Skeletal muscle tissue (tissue), 4 donors: ENCODE measurements around the gene PRKCH. TPM values are rescaled to one million over a fixed set of nuclear protein-coding genes. Genes with fewer than 3 reads are reported as not detected.
A peak's percentile ranks its signal among the peaks of the same experiment; 100 is the strongest.

Source experiments
- H3K27ac ChIP-seq: one replicate; pipeline ENCODE4 v1.7.0; 2013; ENCODE audit warnings: mild to moderate bottlenecking, low read depth, low read length, inconsistent platforms
- H3K27me3 ChIP-seq, 3 donors: one replicate each; pipeline ENCODE4 v1.7.0; 2013; ENCODE audit warnings: low read length in 3 of 3; ENCODE audit not compliant: control insufficient read depth in 3 of 3, insufficient read depth in 3 of 3
- H3K36me3 ChIP-seq, 3 donors: one replicate each; pipeline ENCODE4 v1.7.0; 2013; ENCODE audit warnings: low read length in 3 of 3; ENCODE audit not compliant: control insufficient read depth in 3 of 3, insufficient read depth in 3 of 3
- H3K4me1 ChIP-seq, 3 donors: one replicate each; pipeline ENCODE4 v1.7.0; 2013; ENCODE audit warnings: low read length in 3 of 3, mild to moderate bottlenecking in 3 of 3; ENCODE audit not compliant: control insufficient read depth in 3 of 3, insufficient read depth in 3 of 3
- H3K4me3 ChIP-seq, 3 donors: one replicate each; pipeline ENCODE4 v1.7.0; 2013; ENCODE audit warnings: low read length in 3 of 3
- H3K9ac ChIP-seq, 3 donors: one replicate each; pipeline ENCODE4 v1.7.0; 2013; ENCODE audit warnings: low read length in 3 of 3, mild to moderate bottlenecking in 3 of 3, moderate library complexity in 2 of 3, low read depth in 1 of 3
- H3K9me3 ChIP-seq, 3 donors: one replicate each; pipeline ENCODE4 v1.7.0; 2013; ENCODE audit warnings: low read length in 3 of 3; ENCODE audit not compliant: control insufficient read depth in 3 of 3
- total RNA-seq: library from RNA; depleted of rRNA; stranded (reverse); fragments of >200 nt; gene quantifications from one replicate; pipeline ENCODE4 v1.2.3, GENCODE V29; 2014
- donor health status: Osteomylitis.

The PRKCH gene
- total RNA-seq, 1 donor from 2014 or later: 32.4 TPM

DNA sequence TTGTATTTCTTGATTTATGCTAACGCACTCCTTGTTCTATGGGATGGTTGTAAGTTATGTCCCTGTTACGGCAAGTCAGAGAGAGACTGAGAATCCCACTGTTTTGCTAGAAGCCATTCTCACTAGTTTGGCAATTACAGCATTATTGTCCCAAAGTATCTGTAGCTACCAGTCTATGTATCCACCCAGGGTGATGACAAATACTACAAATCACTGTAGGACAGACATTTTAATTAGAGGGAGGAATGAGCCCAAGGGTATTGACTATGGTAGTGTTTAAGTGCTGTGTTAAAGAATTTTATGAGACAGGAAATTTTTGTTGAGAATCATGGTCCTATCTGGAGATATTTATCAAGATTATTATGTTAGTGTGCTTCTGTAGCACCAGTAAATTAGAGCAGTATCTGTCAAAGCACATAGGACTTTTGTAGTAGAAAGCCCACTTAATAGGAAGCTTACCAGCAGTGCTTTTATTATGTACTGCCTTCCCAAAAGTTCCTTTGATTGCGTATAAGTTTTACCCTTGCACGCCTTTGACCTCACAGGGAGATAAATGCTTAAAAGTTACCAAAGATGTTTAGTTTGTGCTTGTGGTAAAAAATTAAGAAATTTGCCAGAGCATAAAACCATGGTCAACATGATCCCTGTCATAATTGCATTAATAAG is 10.7 kb downstream of the PRKCH start:
- Histone ChIP-seq H3K27ac (no peak overlapping the region), H3K4me1 (peaks cover 0 to under 1% (median 0%) of the 10 kb centered on the region in 3 donors), H3K27me3 (no peaks in the 10 kb centered on the region), H3K9me3 (no peaks in the 10 kb centered on the region), H3K9ac (no peak overlapping the region), H3K36me3 (no peaks in the 10 kb centered on the region), H3K4me3 (no peak overlapping the region)

DNA sequence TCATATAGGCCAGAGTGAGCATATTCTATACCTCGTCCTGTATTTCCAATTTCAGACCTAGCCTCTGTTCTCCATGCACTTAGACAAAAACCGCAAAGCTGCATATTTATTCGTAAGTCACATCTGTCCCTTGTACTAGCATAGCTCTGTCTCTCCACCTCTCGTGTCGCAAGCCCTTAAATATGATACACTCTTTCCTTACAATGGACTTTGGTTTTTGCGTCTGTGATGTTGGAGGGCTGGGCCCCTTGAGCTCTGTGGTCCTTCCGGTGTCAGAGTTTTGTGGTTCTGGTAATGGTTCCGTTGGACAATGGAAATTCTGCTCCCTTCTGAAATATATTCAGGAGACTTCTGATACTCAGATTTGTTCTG is 11.3 kb downstream of the PRKCH start:
- no peaks in the 10 kb centered on the region for H3K27me3 ChIP-seq
- no peaks in the 10 kb centered on the region for H3K9me3 ChIP-seq
- no peaks in the 10 kb centered on the region for H3K4me1 ChIP-seq
- H3K27ac ChIP-seq: no peak overlapping the region
- no peak overlapping the region for H3K9ac ChIP-seq
- no peaks in the 10 kb centered on the region for H3K36me3 ChIP-seq
- H3K4me3 ChIP-seq: no peak overlapping the region

DNA sequence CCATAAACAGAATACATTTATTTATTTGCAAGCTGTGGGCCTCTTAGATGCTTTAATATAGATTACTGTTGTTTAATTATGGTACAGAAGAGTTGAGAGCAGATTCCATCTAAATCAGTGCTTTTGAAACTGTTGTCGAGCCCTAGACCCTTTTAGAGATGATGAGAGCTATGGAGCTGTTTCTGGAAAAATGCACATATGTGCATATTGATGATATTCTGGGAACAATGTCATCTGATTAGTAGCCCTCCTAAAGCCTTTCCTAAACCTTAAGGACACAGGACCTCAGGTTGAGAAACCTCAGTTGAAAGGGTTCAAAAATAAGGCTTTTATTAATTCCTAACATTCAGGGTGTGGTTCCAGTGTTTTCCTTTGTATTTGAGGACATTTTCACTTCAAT is 11.7 kb downstream of the PRKCH start:
- no peaks in the 10 kb centered on the region for H3K4me1 ChIP-seq
- H3K9me3 ChIP-seq: no peaks in the 10 kb centered on the region
- no peaks in the 10 kb centered on the region for H3K36me3 ChIP-seq
- no peak overlapping the region for H3K9ac ChIP-seq
- no peak overlapping the region for H3K4me3 ChIP-seq
- H3K27me3 ChIP-seq: no peaks in the 10 kb centered on the region
- H3K27ac ChIP-seq: no peak overlapping the region

DNA sequence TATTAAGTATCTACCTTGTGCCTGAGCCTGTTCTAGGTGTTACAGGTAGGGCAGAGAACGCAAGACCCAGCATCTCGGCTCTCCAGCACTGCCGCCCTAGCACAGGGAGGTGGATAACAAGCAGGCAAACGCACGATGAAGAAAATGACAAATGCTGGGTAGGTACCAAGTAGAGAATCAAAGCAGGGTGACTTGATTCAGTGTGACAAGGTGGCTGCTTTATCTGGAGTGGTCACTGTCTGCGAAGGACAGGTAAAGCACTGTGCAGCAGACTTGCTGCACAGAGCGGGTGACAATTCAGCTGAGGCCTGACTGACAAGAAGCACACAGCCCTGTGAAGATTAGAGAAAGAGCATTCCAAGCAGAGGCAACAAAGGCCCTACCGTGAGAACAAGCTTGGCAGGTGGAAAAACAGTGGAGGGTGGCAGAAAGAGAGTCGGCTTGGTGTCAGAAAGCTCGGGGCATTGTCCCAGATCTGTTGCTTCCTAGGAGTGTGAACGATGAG is 12.9 kb downstream of the PRKCH start:
- H3K27ac ChIP-seq: no peak overlapping the region
- H3K9ac ChIP-seq: no peak overlapping the region
- no peaks in the 10 kb centered on the region for H3K27me3 ChIP-seq
- H3K9me3 ChIP-seq: no peaks in the 10 kb centered on the region
- no peaks in the 10 kb centered on the region for H3K4me1 ChIP-seq
- no peak overlapping the region for H3K4me3 ChIP-seq
- no peaks in the 10 kb centered on the region for H3K36me3 ChIP-seq

DNA sequence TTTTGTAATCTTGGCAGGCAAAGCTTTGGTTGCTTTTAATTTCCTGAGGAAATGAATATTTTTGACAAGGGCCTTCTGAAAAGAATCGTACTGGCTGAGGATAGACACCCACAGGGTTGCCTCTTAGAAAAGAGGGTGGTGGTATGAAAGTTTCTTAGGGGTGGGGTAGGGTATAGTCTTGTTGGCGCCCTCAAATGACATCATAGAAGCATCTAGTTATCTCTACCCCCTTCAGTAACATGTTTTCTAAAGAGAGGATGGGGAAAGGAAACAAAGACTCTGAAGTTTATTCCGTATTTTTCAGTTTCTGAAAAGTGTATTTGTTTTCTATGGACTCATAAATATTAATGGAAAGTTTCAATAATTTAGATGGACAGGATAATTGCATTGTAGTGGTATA is 13.7 kb downstream of the PRKCH start:
- H3K9ac ChIP-seq: no peak overlapping the region
- H3K36me3 ChIP-seq: no peaks in the 10 kb centered on the region
- no peak overlapping the region for H3K27ac ChIP-seq
- H3K27me3 ChIP-seq: no peaks in the 10 kb centered on the region
- no peak overlapping the region for H3K4me3 ChIP-seq
- no peaks in the 10 kb centered on the region for H3K4me1 ChIP-seq
- no peaks in the 10 kb centered on the region for H3K9me3 ChIP-seq

DNA sequence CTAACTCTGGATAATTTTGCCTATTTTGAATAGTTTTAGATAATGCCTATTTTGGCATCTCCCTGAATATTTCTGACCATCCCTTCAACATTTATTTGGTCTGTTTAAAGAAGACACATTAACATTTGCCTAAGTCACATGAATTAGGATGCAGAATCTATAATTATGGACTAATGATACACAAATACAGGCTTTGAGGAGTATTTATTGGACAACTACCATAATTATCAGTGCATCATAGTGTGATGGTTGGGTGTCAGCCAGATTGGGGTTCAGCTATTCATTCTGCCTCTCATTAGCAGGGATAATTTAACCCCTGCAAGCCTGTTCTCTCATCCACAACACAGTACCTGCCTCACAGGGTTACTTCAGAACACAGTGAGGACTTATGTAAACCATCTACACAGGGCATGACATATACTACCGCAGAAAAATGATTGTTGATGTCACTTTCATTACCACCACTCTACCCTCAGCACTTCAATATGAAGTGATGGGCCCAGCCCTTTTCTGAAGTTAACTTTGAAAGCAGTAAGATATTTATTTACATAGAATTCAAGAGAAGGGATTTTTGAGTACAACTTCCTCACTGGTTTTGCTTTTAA is 14.4 kb downstream of the PRKCH start:
- no peak overlapping the region for H3K4me3 ChIP-seq
- H3K9ac ChIP-seq: no peak overlapping the region
- no peak overlapping the region for H3K27ac ChIP-seq
- no peaks in the 10 kb centered on the region for H3K4me1 ChIP-seq
- H3K36me3 ChIP-seq: no peaks in the 10 kb centered on the region
- no peaks in the 10 kb centered on the region for H3K27me3 ChIP-seq
- no peaks in the 10 kb centered on the region for H3K9me3 ChIP-seq

DNA sequence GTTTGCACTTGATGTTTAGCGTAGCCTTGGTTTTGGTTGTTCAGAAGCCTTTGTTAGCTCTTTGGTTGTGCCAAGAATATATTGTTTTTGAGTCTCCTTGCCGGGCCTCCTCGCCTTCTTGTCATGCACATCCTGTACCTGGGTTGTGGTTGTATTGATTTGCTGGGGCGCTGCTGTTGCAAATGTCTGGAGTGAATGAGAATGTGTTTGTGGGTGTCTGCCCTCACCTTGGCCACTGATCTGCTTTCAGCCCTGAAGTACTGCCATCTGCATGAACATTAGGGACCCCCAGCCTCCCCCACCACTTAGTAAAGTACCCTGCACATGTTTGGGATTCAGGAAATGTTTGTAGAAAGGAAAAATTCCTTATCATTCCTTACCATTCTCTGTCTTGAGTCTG is 16.5 kb downstream of the PRKCH start:
- no peaks in the 10 kb centered on the region for H3K9me3 ChIP-seq
- H3K27me3 ChIP-seq: no peaks in the 10 kb centered on the region
- H3K27ac ChIP-seq: no peak overlapping the region
- no peaks in the 10 kb centered on the region for H3K36me3 ChIP-seq
- no peak overlapping the region for H3K4me3 ChIP-seq
- H3K4me1 ChIP-seq: peaks cover 3 to 10% (median 7%) of the 10 kb centered on the region in 3 donors
- H3K9ac ChIP-seq: no peak overlapping the region

DNA sequence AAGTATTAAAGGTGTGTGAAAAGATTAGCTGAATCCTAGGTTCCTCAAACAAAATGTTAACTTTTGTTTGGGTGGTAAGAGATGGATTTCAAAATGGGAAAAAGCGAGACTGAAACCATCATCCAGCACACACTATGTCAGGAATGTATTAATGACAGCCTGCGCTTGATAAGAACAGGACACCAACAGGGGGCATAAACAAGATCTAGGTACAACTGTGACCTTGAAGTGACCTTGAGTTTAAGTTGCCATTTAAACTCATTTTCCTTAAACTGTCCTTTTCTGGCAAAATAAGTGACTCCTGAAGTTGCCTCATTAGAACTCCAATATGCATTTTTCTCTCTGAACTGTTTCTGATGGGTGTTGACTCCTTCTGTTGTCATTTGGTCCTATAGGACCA is 17.1 kb downstream of the PRKCH start:
- no peak overlapping the region for H3K27ac ChIP-seq

DNA sequence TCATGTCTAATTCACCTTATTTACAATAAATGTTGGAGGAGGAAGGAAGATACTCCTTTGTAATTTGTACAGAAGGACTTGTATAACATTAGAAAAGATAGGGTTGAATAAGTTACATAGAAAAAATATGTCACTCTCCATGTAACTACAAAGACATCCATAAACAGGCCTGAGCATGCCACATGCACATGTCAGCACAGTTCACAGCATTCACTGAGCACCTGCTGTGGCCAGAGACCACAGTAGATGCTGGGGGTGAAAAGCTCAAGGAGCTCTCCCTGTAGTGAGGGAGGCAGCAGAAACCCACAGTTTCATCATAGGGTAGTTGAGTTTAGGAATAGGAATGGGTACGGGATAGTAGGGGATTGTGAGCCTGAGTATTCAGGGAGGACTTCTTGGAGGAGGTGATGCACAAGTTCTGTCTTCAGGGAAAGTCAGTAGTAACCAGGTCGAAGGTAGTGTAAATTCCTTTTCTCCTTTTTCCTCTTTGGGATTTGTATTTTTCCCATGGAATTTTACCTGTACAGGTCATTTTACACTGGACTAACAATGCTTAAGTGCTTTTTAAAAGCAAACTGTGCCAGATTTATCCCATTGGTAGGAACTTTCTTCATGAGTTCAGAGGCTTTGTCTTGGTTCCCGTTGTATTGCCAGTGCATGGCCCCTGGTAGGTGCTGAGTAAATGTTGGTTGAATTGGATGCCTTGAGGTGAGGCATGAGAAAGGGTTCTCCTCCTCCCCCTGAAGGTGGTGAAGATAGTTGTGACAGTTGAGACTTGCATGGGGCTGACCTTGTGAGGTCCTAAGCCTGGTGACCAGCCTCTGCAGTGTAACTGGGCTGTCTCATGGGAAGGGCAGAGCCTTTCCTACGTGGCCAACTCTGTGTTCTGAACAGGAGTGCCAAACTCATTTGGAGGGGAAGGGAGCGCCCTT is 20.2 kb downstream of the PRKCH start:
- H3K4me3 ChIP-seq: no peak overlapping the region
- no peak overlapping the region for H3K9ac ChIP-seq
- H3K9me3 ChIP-seq: no peaks in the 10 kb centered on the region
- H3K27me3 ChIP-seq: no peaks in the 10 kb centered on the region
- H3K27ac ChIP-seq: no peak overlapping the region
- H3K36me3 ChIP-seq: no peaks in the 10 kb centered on the region
- H3K4me1 ChIP-seq: peaks cover 12 to 25% (median 12%) of the 10 kb centered on the region in 3 donors

More for the DNA sequence above, 17.1 kb downstream of the PRKCH start:
- Histone ChIP-seq H3K27me3 (no peaks in the 10 kb centered on the region), H3K9ac (no peak overlapping the region), H3K4me1 (peaks cover 3 to 11% (median 7%) of the 10 kb centered on the region in 3 donors), H3K9me3 (no peaks in the 10 kb centered on the region), H3K4me3 (no peak overlapping the region), H3K36me3 (no peaks in the 10 kb centered on the region)

DNA sequence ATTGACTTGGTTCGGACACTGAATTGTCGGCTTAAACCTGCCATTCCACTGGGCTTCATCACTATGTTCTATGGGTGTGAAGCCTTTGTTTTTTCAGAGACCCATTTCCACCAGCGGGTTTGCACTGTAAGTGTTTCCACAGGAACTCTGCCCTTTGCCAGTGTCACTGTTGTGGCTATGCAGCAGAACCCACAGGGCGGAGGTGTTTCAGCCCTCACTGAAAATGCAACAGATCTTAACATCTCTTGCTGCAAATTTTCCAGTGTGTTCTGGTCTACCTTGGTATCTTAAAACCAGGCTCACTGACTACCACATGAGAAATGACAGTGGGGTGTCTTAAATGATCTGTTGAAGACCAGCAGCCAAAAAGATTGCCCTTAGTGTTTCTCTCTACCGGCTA is 21.1 kb downstream of the PRKCH start:
- Histone ChIP-seq H3K9me3 (no peaks in the 10 kb centered on the region), H3K36me3 (no peaks in the 10 kb centered on the region), H3K27me3 (no peaks in the 10 kb centered on the region), H3K4me1 (peaks cover 12 to 25% (median 12%) of the 10 kb centered on the region in 3 donors), H3K27ac (peak overlapping the region; percentile 18), H3K9ac (no peak overlapping the region), H3K4me3 (no peak overlapping the region)
